IMR-90 (cell line): ENCODE data around the gene SEH1L. TPM values are rescaled to one million over a fixed set of nuclear protein-coding genes. Genes with fewer than 3 reads are reported as not detected.

Experiments
- ATAC-seq: fragments of 200-7000 bp; cut with Tn5 transposase; 2 replicates; pipeline ENCODE4 v1.9.1; 2020; ENCODE audit warnings: low read depth, mild to moderate bottlenecking, moderate library complexity
- BruUV-seq: library from RNA; stranded (reverse); fragments of 400-500 nt; replicated peaks from 2 replicates; lab custom pipeline; 2021; lab: Mats Ljungman, UMichigan
- CTCF ChIA-PET: fragments of 300-600 bp; formaldehyde crosslinking; extraction: SDS; loops from one replicate; lab custom pipeline; 2021; ENCODE audit warnings: antibody characterized with exemption; lab: Yijun Ruan, JAX
- POLR2A ChIA-PET: fragments of 300-600 bp; sonication (Branson Sonifier 250); formaldehyde crosslinking; loops from one replicate; lab custom pipeline; 2022; ENCODE audit warnings: antibody characterized with exemption; ENCODE audit not compliant: unreplicated experiment; lab: Charles Lee
- DNase-seq: peaks from one replicate; pipeline ENCODE4 v3.0.0; 2013
- H2AFZ ChIP-seq: replicated peaks from 2 replicates; pipeline ENCODE3; 2013; ENCODE audit warnings: low read length, mild to moderate bottlenecking; ENCODE audit not compliant: poor library complexity
- H2AK5ac ChIP-seq: 2 replicates; pipeline ENCODE4 v1.6.1; 2013; ENCODE audit warnings: low read depth, low read length, inconsistent platforms
- H2AK9ac ChIP-seq: replicated peaks from 2 replicates; pipeline ENCODE3; 2013; ENCODE audit warnings: mild to moderate bottlenecking, low read depth, low read length, moderate library complexity; ENCODE audit not compliant: poor library complexity
- H2BK120ac ChIP-seq: 2 replicates; pipeline ENCODE4 v1.6.1; 2013; ENCODE audit warnings: low read depth, low read length, inconsistent platforms
- H2BK15ac ChIP-seq: 3 replicates; pipeline ENCODE4 v1.6.1; 2013; ENCODE audit warnings: low read depth, low read length, inconsistent platforms
- H2BK20ac ChIP-seq: 2 replicates; pipeline ENCODE4 v1.6.1; 2013; ENCODE audit warnings: low read depth, mild to moderate bottlenecking, inconsistent platforms, low read length, moderate library complexity
- H2BK5ac ChIP-seq: 2 replicates; pipeline ENCODE4 v1.6.1; 2013; ENCODE audit warnings: mild to moderate bottlenecking, low read depth, low read length, inconsistent platforms; ENCODE audit not compliant: poor library complexity, severe bottlenecking
- H3K14ac ChIP-seq: replicated peaks from 2 replicates; pipeline ENCODE4 v1.6.1; 2013; ENCODE audit warnings: low read depth, low read length, inconsistent platforms
- H3K18ac ChIP-seq: 2 replicates; pipeline ENCODE4 v1.6.1; 2013; ENCODE audit warnings: low read depth, low read length, control low read depth
- H3K23ac ChIP-seq: 2 replicates; pipeline ENCODE4 v1.6.1; 2013; ENCODE audit warnings: low read depth, low read length, inconsistent platforms
- H3K27ac ChIP-seq: 2 replicates; pipeline ENCODE4 v1.5.1; 2013; ENCODE audit warnings: mild to moderate bottlenecking, control low read depth, low read length; ENCODE audit not compliant: insufficient read depth
- H3K27me3 ChIP-seq: 2 replicates; pipeline ENCODE4 v1.6.1; 2013; ENCODE audit warnings: low read length; ENCODE audit not compliant: control insufficient read depth, insufficient read depth
- H3K36me3 ChIP-seq: 2 replicates; pipeline ENCODE4 v1.6.1; 2013; ENCODE audit warnings: low read length, mixed read lengths; ENCODE audit not compliant: control insufficient read depth, insufficient read depth
- H3K4ac ChIP-seq: 2 replicates; pipeline ENCODE4 v1.6.1; 2013; ENCODE audit warnings: low read depth, low read length, inconsistent platforms
- H3K4me1 ChIP-seq: 2 replicates; pipeline ENCODE4 v1.6.1; 2013; ENCODE audit warnings: low read length, mixed read lengths; ENCODE audit not compliant: control insufficient read depth, insufficient read depth
- H3K4me2 ChIP-seq: 2 replicates; pipeline ENCODE4 v1.6.1; 2013; ENCODE audit warnings: low read depth, mild to moderate bottlenecking, control low read depth, low read length, moderate library complexity
- H3K4me3 ChIP-seq: 2 replicates; pipeline ENCODE4 v1.5.1; 2013; ENCODE audit warnings: low read depth, mild to moderate bottlenecking, control low read depth, low read length, moderate library complexity; ENCODE audit not compliant: insufficient read depth
- H3K56ac ChIP-seq: 2 replicates; pipeline ENCODE4 v1.6.1; 2013; ENCODE audit warnings: low read length, inconsistent platforms; ENCODE audit not compliant: insufficient read depth; ENCODE audit errors: extremely low read depth
- H3K79me1 ChIP-seq, 2 experiments: 2 replicates each; pipeline ENCODE4 v1.6.1; 2013; ENCODE audit warnings: low read length in 2 of 2, inconsistent platforms in 1 of 2, low read depth in 1 of 2
- H3K9ac ChIP-seq: 2 replicates; pipeline ENCODE4 v1.6.1; 2013; ENCODE audit warnings: low read depth, low read length, control low read depth
- H3K9me1 ChIP-seq: 2 replicates; pipeline ENCODE4 v1.6.1; 2013; ENCODE audit warnings: low read length, inconsistent platforms; ENCODE audit not compliant: insufficient read depth
- H3K9me3 ChIP-seq: 2 replicates; pipeline ENCODE4 v1.6.1; 2013; ENCODE audit warnings: low read length; ENCODE audit not compliant: control insufficient read depth, insufficient read depth
- H4K20me1 ChIP-seq: 2 replicates; pipeline ENCODE4 v1.6.1; 2013; ENCODE audit warnings: low read length, inconsistent platforms; ENCODE audit not compliant: insufficient read depth
- H4K5ac ChIP-seq: 2 replicates; pipeline ENCODE4 v1.6.1; 2013; ENCODE audit warnings: mild to moderate bottlenecking, low read depth, low read length, control low read depth
- H4K8ac ChIP-seq, 2 experiments: 2 replicates each; pipeline ENCODE4 v1.6.1; 2013; ENCODE audit warnings: low read depth in 2 of 2, low read length in 2 of 2, control low read depth in 1 of 2, inconsistent platforms in 1 of 2
- H4K91ac ChIP-seq: 2 replicates; pipeline ENCODE4 v1.6.1; 2013; ENCODE audit warnings: low read depth, low read length, inconsistent platforms; ENCODE audit not compliant: insufficient read depth
- BHLHE40 ChIP-seq: fragments of 150-350 bp; IDR thresholded peaks from 2 replicates; pipeline ENCODE4 v1.6.1; 2016; ENCODE audit warnings: mild to moderate bottlenecking, low read depth, low read length
- MXI1 ChIP-seq: IDR thresholded peaks from 2 replicates; pipeline ENCODE4 v1.6.1; 2012; ENCODE audit warnings: low read depth, mild to moderate bottlenecking, low read length, moderate library complexity, borderline replicate concordance
- WGBS, 2 experiments: methylation state at CpG; one replicate each; pipeline versions ENCODE4 v1.1.5 to v1.1.7; 2013; ENCODE audit warnings: missing lambda C conversion rate in 2 of 2; ENCODE audit not compliant: insufficient read length in 1 of 2; ENCODE audit errors: extremely low coverage in 2 of 2; 5-methylcytosine and 5-hydroxymethylcytosine counted together
- dilution Hi-C: fragments of 300-500 bp; cut with HindIII; formaldehyde crosslinking; loops from one replicate; pipeline ENCODE4 v1.14.3; 2018; ENCODE audit warnings: low sequenced_read_pairs; ENCODE audit not compliant: unreplicated experiment
- in situ Hi-C: fragments of 300-500 bp; cut with MboI; formaldehyde crosslinking; loops from 3 replicates; pipeline ENCODE4 v1.14.3; 2019; ENCODE audit warnings: low sequenced_read_pairs, inconsistent platforms, mixed read lengths
- intact Hi-C: fragments of 100-400 bp; cut with micrococcal nuclease; formaldehyde crosslinking; loops from 2 replicates; pipeline ENCODE4 v1.10.0; 2022
- polyA plus RNA-seq, 3 experiments: library from polyadenylated mRNA; depleted of rRNA; stranded (reverse); fragments of >200 nt; gene quantifications; 2 replicates each; pipeline ENCODE4 v1.2.3, GENCODE V29; 2012; ENCODE audit warnings: low replicate concordance in 1 of 3
- total RNA-seq: library from RNA; depleted of rRNA; stranded (reverse); fragments of >200 nt; gene quantifications from 2 replicates; pipeline ENCODE4 v1.2.3, GENCODE V29; 2012

The SEH1L gene
- total and polyA plus RNA-seq, 2 of the 4 experiments (the other 2 are of a cell fraction) = 27.6 to 45.5 TPM

DNA sequence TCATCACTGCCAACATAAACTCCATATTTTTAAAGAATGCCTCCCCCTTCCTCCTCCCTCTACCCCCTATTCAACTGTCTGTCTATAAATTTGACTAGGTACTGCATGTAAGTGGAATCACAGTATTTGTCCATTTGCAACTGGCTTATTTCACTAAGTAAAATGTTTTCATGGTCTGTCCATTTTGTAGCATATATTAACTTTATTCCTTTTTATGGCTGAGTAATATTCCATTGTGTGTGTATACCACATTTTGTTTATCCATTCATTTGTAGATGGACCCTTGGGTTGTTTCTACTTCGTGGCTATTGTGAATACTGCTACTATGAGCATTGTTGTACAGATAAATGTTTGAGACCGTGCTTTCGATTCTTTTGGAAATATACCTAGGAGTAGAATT, 10.7 kb downstream of the SEH1L start:
- Histone ChIP-seq H3K9ac (no peak overlapping the region), H3K14ac (no peak overlapping the region), H3K4ac (no peak overlapping the region), H3K27ac (no peak overlapping the region), H4K20me1 (no peaks in the 10 kb centered on the region), H3K4me2 (no peak overlapping the region), H4K5ac (no peak overlapping the region), H3K4me3 (no peak overlapping the region), H3K56ac (no peak overlapping the region), H2AK5ac (no peak overlapping the region), H2AK9ac (no peak overlapping the region), H3K79me1 (peaks cover 38 to 39% of the 10 kb centered on the region in 2 experiments), H3K27me3 (no peaks in the 10 kb centered on the region), H2BK15ac (no peak overlapping the region), H3K9me1 (peaks cover 2% of the 10 kb centered on the region; the same call in 1 of the 2 replicates), H3K9me3 (no peaks in the 10 kb centered on the region), H3K4me1 (no peaks in the 10 kb centered on the region), H4K91ac (no peak overlapping the region), H2AFZ (no peak overlapping the region), H3K23ac (no peak overlapping the region), H2BK120ac (no peak overlapping the region), H4K8ac (no peak overlapping the region), H2BK20ac (no peak overlapping the region), H3K18ac (no peak overlapping the region), H3K36me3 (peaks cover 11% of the 10 kb centered on the region), H2BK5ac (no peak overlapping the region)
- intact Hi-C loops (no loop called here), in situ Hi-C loops (no loop called here), dilution Hi-C loops (no loop called here)
- no CpG with 5 or more reads among the region's 3 CpGs for WGBS, 2 experiments
- ChIA-PET POLR2A (no interaction called here), CTCF (no interaction called here)
- BruUV-seq = no TSS peak
- ATAC-seq (no peak), DNase-seq (no peak)
- TF ChIP-seq MXI1 = no peak
- TF ChIP-seq BHLHE40 = no peak
